DMS53 treated with DMSO at 0.1 percent for 48 hours (cell line): ENCODE data around the gene PDE8A.
A peak's percentile ranks its signal among the peaks of the same experiment; 100 is the strongest.
"Not testable (repeated sequence)": the region's sequence is repeated elsewhere in the genome, so short reads cannot be mapped to it uniquely, and the experiment has no call there.

Experiments used
- DNase-seq: peaks from one replicate; lab custom pipeline; 2025; ENCODE audit not compliant: unreplicated experiment; lab: John Stamatoyannopoulos, UW

Gene PDE8A

DNA sequence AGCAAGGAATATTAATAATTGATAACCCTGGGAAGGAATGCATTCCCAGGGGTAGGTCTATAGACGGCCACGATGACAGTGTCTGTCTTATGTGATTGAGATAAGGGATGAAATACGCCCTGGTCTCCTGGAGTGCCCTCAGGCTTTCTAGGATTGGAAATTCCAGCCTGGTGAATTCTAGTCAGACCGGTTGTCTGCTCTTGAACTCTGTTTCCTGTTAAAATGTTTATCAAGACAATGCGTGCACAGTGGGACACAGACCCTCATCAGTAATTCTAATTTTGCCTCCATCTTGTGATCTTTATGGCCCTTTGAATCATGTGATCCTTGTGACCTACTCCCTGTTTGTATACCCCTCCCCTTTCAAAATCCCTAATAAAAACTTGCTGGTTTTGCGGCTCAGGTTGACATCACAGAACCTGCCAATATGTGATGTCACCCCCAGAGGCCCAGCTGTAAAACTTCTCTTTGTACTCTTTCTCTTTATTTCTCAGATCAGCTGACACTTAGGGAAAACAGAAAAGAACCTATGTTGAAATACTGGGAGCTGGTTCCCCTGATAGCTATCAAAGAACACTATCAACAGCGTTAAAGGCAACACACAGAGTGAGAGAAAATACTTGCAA, 183.3 kb downstream of the PDE8A start:
- peak; percentile 29 for DNase-seq

DNA sequence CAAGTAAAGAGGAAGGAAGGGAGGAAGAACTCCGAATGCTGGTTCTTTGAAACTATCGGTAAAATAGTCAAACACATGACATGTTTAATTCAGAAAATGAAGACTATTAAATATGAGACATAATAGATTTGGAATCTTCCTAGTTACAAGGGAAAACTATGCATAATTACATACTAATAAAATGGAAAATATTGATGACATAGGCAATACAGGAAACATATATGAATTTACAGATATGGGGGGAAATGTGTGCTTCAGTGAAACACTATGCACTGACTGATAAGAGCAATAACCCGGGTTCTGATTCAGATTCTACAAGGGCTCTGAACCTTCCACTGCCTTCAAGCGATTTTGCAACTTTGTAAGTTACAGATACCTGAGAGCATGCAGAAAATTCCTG, 185.9 kb downstream of the PDE8A start:
- DNase-seq: no peak

DNA sequence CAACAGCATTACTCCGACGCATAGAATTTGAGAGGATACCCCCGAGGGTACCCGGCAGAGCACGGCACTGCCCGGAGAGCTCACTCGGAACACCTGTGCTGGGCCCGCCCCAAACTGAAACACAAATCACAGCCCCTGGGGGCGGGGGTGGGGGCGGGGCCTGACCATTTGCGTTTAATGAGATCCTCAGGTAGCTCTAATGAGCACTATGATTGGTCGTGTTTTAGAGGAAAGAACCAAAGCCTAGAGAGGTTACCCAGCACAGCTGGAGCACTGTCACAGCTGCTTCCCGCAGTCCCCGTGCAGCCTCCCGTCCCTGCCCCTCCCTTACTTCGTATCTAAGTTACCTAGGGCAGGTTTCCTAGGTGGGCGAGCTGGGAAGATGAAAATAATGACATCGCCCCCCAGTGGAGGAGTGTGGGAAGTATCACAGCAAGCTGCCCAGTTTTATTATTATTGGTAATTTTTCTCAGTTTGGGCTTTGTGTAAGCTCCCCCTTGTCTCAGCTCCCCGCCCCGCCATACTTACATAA, 187.1 kb downstream of the PDE8A start:
- peak; percentile 42 for DNase-seq

DNA sequence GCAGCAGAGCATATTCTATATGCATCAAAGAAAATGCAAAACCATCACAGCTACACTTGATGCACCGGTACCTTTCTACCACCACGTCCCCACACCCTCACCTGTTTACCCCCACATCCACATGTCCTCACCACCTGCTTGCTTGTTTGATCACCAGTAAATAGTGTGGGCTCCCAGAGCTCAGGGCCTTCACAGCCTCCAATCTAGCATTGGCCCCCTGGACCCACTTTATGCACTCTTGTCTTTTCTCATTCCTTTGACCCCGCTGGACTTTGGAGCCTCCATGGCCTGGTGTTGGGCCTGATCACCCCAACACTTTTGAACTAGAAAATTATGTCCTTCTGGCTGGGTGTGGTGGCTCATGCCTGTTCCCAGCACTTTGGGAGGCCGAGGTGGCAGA, 190.1 kb downstream of the PDE8A start:
- DNase-seq: no peak

DNA sequence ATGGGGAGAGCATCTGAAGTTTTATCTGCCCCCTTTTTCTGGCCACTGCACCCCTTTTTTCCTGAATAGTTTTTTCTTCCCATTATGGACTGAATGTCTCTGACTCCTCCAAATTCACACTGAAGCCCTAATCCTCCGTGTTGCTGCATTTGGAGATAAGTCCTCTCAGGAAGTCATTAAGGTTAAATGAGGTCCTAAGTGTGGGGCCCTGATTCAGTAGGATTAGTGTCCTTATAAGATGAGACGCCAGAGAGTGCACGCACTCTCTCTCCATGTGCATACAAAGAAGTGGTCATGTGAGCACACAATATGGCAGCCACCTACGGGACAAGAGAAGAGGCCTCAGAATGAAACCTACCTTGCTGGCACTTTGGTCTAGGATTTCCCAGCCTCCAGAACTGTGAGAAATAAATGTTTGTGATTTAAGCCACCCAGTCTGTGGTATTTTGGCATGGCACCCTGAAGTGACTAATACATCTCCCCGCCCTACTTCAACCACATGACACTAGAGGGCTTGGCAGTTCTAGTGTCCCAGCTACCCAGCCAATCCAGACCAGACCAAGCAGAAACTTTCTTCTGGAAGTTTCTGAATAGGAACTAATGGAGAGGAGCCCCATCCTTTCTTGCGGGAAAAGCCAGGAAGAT, 191.3 kb downstream of the PDE8A start:
- no peak for DNase-seq

DNA sequence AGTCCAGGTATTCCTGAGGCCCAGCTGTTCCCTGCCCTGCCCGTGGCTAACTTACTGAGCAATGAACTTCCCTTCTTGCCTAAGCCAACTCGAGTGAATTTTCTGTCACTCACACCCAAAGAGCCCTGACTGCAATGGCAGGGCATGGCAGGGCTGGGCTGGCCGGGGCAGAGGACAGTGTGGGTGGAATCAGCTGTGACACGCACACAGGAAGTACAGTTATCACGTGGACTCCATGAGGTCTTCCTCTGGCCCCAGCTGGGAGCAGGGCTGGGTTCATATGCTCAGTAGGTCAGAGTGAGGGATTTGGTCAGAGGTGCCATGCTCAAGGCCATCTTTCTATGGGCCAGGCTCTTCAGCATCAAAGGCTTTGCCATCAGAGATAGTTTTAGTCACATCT, 192.0 kb downstream of the PDE8A start:
- not testable (repeated sequence) for DNase-seq

DNA sequence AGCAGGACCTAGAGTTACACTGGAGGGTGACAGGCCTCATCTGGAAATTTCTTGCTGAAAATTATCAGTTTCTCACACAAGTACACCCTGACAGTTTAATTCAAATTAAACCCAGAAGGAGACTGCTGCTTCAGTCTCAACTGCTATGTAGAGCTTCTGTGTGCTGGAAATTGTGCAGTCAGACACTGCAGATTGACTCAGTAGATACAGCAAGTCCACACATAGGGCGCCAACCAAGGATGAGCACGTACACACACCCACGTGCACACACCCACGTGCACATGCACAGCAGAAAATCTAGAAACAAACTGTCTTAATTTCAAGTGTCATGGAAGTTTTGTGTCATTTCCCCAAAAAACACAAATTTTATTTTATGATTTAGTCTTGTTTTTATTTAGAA, 192.9 kb downstream of the PDE8A start:
- DNase-seq: no peak

DNA sequence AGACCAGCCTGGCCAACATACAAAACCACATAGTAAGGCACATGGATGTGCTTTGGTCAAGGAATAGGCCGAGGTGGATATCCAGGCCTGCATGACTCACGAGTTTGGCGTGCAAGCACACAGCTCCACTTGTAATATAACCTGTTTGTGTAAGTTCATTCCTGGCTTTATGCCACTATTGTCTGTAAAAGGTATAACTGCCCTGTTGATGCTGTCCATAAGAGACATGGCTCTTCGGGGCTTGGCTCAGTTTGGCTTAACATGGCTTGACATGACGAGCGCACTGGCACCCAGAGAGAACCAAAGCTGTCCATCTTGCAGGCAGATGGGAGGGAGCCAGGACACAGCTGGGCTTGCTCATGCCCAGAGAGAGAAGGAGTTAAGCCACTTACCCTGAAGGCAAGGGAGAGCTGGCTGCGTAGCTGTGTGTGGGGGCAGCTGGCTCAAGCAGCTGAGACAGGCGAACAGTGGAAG, 195.4 kb downstream of the PDE8A start:
- peak; percentile 33 for DNase-seq

DNA sequence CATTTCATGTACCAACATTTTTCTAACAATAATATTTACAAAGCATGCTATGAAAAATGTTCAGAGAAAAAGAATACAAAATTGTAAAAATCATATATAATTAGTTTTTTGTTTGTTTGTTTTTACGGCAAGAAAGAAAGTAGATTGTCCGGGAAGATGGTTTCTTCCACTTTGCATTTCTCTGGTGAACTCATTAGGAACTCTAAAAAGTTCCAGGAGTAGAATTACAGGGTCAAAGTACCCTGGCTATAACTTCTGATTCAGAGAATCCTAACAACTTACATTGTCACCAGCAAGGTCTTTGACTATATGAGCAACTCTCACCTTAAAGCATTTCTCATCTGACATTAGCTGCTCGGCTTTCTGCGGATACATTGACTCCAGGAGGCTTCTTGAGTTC, 196.7 kb downstream of the PDE8A start:
- peak; percentile 14 for DNase-seq

DNA sequence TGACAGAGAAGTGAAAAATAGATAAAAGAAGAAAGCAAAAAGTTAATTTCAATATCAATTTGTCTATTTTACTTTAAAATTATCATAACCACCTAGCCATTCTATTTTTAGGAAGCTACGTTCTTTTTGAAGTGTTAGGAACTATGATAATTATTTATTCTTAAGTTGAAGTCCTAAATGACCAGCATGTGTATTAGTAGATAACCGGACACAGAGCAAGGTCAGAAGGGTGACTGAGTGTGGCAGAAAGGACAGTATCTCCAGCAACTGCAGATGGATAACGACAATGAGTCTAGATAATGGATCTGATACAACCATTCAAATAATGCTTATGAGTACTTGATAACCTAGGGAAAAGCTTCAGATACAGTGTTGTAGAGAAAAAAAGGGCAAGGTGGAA, 198.0 kb downstream of the PDE8A start:
- DNase-seq: no peak

DNA sequence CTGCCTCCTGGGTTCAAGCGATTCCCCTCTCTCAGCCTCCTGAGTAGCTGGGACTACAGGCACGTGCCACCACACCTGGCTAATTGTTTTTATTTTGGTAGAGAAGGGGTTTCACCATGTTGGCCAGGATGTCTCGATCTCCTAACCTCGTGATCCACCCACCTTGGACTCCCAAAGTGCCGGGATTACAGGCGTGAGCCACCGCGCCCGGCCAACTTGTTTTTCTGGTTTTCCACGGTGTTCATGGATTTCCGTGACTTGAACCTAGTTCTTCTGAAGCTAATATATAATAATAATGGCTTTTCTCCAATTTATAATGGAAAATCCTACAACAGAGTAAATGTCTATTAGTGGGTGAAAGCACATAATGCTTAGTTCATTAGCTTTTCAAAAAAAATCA, 203.7 kb downstream of the PDE8A start:
- not testable (repeated sequence) for DNase-seq

DNA sequence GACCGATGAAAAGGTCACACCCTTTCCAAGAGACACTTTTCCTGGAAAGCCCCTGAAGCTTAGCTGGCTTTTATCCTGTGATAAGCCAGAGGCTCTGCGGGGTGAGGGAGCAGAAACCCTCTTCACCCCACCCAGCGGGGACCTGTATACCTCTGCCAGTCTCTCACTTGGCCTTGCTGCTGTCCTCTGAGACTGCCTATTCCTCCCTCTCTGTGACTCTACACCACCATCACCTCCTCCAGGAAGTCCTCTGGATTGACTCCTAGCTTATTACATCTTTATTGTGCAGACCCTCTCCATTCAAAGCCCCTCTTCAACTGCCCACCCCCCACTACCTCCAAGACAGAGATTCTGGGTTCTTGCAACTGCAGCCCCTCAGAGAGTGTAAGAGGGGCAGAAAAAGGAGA, 206.5 kb downstream of the PDE8A start:
- not testable (repeated sequence) for DNase-seq
